ENCODE data around the gene ACSL6. TPM values are rescaled to one million over a fixed set of nuclear protein-coding genes. Genes with fewer than 3 reads are reported as not detected.

Gene ACSL6
- total RNA-seq, 2 donors from 2014 or later: 0.04 to 0.73 TPM

GRCh38 chr5:131981516-131981915 is 29.9 kb downstream of the ACSL6 start:
- Histone ChIP-seq H3K4me1 (ENCODE audit: control insufficient read depth, insufficient read depth, low read length) (no peaks in the 10 kb centered on the region), H3K4me3 (ENCODE audit: low read length) (no peak overlapping the region), H3K27ac (ENCODE audit: low read depth, low read length) (no peak overlapping the region), H3K9ac (ENCODE audit: extremely low read depth, low read length, poor library complexity, severe bottlenecking) (no peak overlapping the region), H3K9me3 (ENCODE audit: control insufficient read depth, low read length) (no peaks in the 10 kb centered on the region), H3K36me3 (ENCODE audit: control insufficient read depth, insufficient read depth, low read length) (no peaks in the 10 kb centered on the region), H3K27me3 (ENCODE audit: control insufficient read depth, insufficient read depth, low read length, poor library complexity, severe bottlenecking) (no peaks in the 10 kb centered on the region)
- Mint-ChIP-seq H3K36me3 (ENCODE audit: low read depth) (no peaks in the 10 kb centered on the region), H3K9me3 (no peaks in the 10 kb centered on the region), H3K27me3 (ENCODE audit: insufficient read depth) (no peaks in the 10 kb centered on the region), H3K4me1 (no peaks in the 10 kb centered on the region), H3K4me3 (no peak overlapping the region), H3K27ac (no peak overlapping the region)
- no peak for TF ChIP-seq CTCF (conservative IDR thresholded peaks at IDR 0.05)
- DNase-seq: no peak
- WGBS, 2 experiments (ENCODE audit: insufficient coverage in 1 of 2, insufficient read length in 1 of 2): 77 to 100% methylated on average over 1 to 4 of the region's 4 CpGs

- Mint-ChIP-seq H3K36me3 (ENCODE audit: low read depth) (no peaks in the 10 kb centered on the region), H3K4me1 (no peaks in the 10 kb centered on the region), H3K4me3 (no peak overlapping the region), H3K27me3 (ENCODE audit: insufficient read depth) (no peaks in the 10 kb centered on the region), H3K27ac (no peak overlapping the region), H3K9me3 (no peaks in the 10 kb centered on the region)
- Histone ChIP-seq H3K36me3 (ENCODE audit: control insufficient read depth, insufficient read depth, low read length) (no peaks in the 10 kb centered on the region), H3K27ac (ENCODE audit: low read depth, low read length) (no peak overlapping the region), H3K4me3 (ENCODE audit: low read length) (no peak overlapping the region), H3K4me1 (ENCODE audit: control insufficient read depth, insufficient read depth, low read length) (no peaks in the 10 kb centered on the region), H3K9ac (ENCODE audit: extremely low read depth, low read length, poor library complexity, severe bottlenecking) (no peak overlapping the region), H3K9me3 (ENCODE audit: control insufficient read depth, low read length) (no peaks in the 10 kb centered on the region), H3K27me3 (ENCODE audit: control insufficient read depth, insufficient read depth, low read length, poor library complexity, severe bottlenecking) (no peaks in the 10 kb centered on the region)
- TF ChIP-seq CTCF (conservative IDR thresholded peaks at IDR 0.05): no peak
- DNase-seq: no peak
- WGBS, 2 experiments (ENCODE audit: insufficient coverage in 1 of 2, insufficient read length in 1 of 2): 90 to 95% methylated on average over 3 to 4 of the region's 4 CpGs
These were observed 30.8 kb downstream of the ACSL6 start for GRCh38 chr5:131980696-131981095.

- Mint-ChIP-seq H3K27me3 (ENCODE audit: insufficient read depth) (no peaks in the 10 kb centered on the region), H3K4me1 (peaks cover 3% of the 10 kb centered on the region), H3K4me3 (no peak overlapping the region), H3K9me3 (no peaks in the 10 kb centered on the region), H3K36me3 (ENCODE audit: low read depth) (no peaks in the 10 kb centered on the region), H3K27ac (no peak overlapping the region)
- Histone ChIP-seq H3K27me3 (ENCODE audit: control insufficient read depth, insufficient read depth, low read length, poor library complexity, severe bottlenecking) (no peaks in the 10 kb centered on the region), H3K4me1 (ENCODE audit: control insufficient read depth, insufficient read depth, low read length) (no peaks in the 10 kb centered on the region), H3K9me3 (ENCODE audit: control insufficient read depth, low read length) (no peaks in the 10 kb centered on the region), H3K9ac (ENCODE audit: extremely low read depth, low read length, poor library complexity, severe bottlenecking) (no peak overlapping the region), H3K27ac (ENCODE audit: low read depth, low read length) (no peak overlapping the region), H3K4me3 (ENCODE audit: low read length) (no peak overlapping the region), H3K36me3 (ENCODE audit: control insufficient read depth, insufficient read depth, low read length) (no peaks in the 10 kb centered on the region)
- TF ChIP-seq CTCF (conservative IDR thresholded peaks at IDR 0.05): no peak
- WGBS, 2 experiments (ENCODE audit: insufficient coverage in 1 of 2, insufficient read length in 1 of 2): 71 to 79% methylated on average over 2 to 4 of the region's 4 CpGs
- peak; percentile 20 for DNase-seq
These were observed 31.6 kb downstream of the ACSL6 start for GRCh38 chr5:131979816-131980215.

Data from endodermal cell (in vitro differentiated cells).